Osteoblast (primary cell): ENCODE results near the gene CELF2. TPM values are rescaled to one million over a fixed set of nuclear protein-coding genes. Genes with fewer than 3 reads are reported as not detected.

Experiments
- DNase-seq: peaks from one replicate; pipeline ENCODE4 v3.0.0; 2011; ENCODE audit warnings: low spot score, mixed read lengths; ENCODE audit not compliant: insufficient read length; ENCODE audit errors: missing footprints
- H2AFZ ChIP-seq: 2 replicates; pipeline ENCODE4 v1.6.0; 2011; ENCODE audit warnings: mild to moderate bottlenecking, low read length
- H3K27ac ChIP-seq: 2 replicates; pipeline ENCODE4 v1.5.1; 2011; ENCODE audit warnings: mild to moderate bottlenecking, low read depth, low read length, moderate library complexity
- H3K27me3 ChIP-seq: 2 replicates; pipeline ENCODE4 v1.6.0; 2012; ENCODE audit warnings: mild to moderate bottlenecking, control low read depth, inconsistent platforms, low read length, moderate library complexity; ENCODE audit not compliant: insufficient read depth
- H3K36me3 ChIP-seq: 2 replicates; pipeline ENCODE4 v1.5.1; 2011; ENCODE audit warnings: mild to moderate bottlenecking, low read length, control low read depth, moderate library complexity; ENCODE audit not compliant: insufficient read depth
- H3K4me1 ChIP-seq: 2 replicates; pipeline ENCODE4 v1.5.1; 2011; ENCODE audit warnings: mild to moderate bottlenecking, low read length, control low read depth, moderate library complexity; ENCODE audit not compliant: insufficient read depth
- H3K4me2 ChIP-seq: 2 replicates; pipeline ENCODE4 v1.6.0; 2011; ENCODE audit warnings: mild to moderate bottlenecking, low read length; ENCODE audit not compliant: insufficient read depth
- H3K4me3 ChIP-seq: fragments of 200-600 bp; sonication (generic); 3 replicates; pipeline ENCODE4 v1.5.1; 2012; ENCODE audit warnings: mild to moderate bottlenecking, low read length, inconsistent platforms; ENCODE audit not compliant: insufficient read depth
- H3K79me2 ChIP-seq: 2 replicates; pipeline ENCODE4 v1.6.0; 2012; ENCODE audit warnings: mild to moderate bottlenecking, low read length, control low read depth, inconsistent platforms; ENCODE audit not compliant: insufficient read depth
- H3K9me3 ChIP-seq: 2 replicates; pipeline ENCODE4 v1.5.1; 2011; ENCODE audit warnings: low read depth, low read length, control low read depth
- H4K20me1 ChIP-seq: 2 replicates; pipeline ENCODE4 v1.6.0; 2012; ENCODE audit warnings: mild to moderate bottlenecking, low read length, control low read depth; ENCODE audit not compliant: insufficient read depth
- total RNA-seq: library from RNA; depleted of rRNA; stranded (reverse); fragments of >200 nt; gene quantifications from 2 replicates; pipeline ENCODE4 v1.2.3, GENCODE V29; 2012
- TF ChIP-seq, protein P1 (sequence below): IDR thresholded peaks from 2 replicates; pipeline ENCODE4 v1.5.1; 2011; ENCODE audit warnings: mild to moderate bottlenecking, low read depth, low read length, moderate library complexity; ENCODE audit errors: extremely low read depth

The CELF2 gene
- total RNA-seq, 1 donor = 7.6 TPM

DNA sequence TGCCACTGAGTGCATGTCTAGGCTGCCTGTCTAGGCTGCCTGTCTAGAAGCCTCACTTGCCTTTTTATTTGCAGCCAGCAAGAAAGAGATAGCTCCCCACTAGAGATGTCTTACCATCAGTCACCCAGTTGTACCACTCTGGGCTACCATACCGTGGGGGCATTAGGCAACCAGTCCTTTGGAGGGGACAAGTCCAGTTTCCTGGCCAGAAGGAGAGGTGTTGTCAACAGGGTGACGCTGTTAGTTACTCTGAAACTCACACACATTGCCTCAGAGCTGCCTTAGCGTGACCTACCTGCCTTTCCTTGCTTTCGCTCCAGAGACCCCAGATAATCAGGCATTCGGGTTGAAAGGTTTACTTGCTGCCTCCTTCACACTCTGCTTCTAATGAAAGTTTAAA is 155.4 kb downstream of the CELF2 start:
- H3K9me3 ChIP-seq = no peaks in the 10 kb centered on the region
- H3K4me1 ChIP-seq = no peaks in the 10 kb centered on the region
- no peak for DNase-seq
- no peak overlapping the region for H3K4me3 ChIP-seq
- H3K27ac ChIP-seq = no peak overlapping the region
- H2AFZ ChIP-seq = no peak overlapping the region
- no peaks in the 10 kb centered on the region for H3K27me3 ChIP-seq
- no peaks in the 10 kb centered on the region for H3K79me2 ChIP-seq
- no peaks in the 10 kb centered on the region for H4K20me1 ChIP-seq
- no peak overlapping the region for H3K4me2 ChIP-seq
- TF ChIP-seq, protein P1, sequence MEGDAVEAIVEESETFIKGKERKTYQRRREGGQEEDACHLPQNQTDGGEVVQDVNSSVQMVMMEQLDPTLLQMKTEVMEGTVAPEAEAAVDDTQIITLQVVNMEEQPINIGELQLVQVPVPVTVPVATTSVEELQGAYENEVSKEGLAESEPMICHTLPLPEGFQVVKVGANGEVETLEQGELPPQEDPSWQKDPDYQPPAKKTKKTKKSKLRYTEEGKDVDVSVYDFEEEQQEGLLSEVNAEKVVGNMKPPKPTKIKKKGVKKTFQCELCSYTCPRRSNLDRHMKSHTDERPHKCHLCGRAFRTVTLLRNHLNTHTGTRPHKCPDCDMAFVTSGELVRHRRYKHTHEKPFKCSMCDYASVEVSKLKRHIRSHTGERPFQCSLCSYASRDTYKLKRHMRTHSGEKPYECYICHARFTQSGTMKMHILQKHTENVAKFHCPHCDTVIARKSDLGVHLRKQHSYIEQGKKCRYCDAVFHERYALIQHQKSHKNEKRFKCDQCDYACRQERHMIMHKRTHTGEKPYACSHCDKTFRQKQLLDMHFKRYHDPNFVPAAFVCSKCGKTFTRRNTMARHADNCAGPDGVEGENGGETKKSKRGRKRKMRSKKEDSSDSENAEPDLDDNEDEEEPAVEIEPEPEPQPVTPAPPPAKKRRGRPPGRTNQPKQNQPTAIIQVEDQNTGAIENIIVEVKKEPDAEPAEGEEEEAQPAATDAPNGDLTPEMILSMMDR = no peak
- H3K36me3 ChIP-seq = no peaks in the 10 kb centered on the region

DNA sequence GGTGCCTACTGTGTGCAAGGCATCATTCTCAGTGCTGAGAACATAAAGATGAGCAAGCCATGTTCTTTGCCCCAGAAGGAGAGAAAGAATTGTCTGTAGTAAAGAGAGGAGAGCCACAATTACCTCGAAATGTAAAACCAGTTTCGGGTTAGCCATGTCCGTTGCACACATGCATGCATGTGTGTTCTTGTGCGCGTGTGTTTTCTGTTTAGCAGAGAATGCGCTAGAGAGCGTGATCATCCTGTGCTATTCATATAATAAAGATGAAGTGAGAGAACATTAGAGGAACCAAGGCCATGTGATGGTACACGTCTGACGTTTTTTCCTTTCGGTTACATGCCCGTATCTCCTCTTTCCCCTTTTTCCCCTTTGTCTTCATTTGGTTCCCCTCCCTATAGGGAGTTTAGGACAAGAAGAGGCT is 158.2 kb downstream of the CELF2 start:
- Histone ChIP-seq H3K4me1 (no peaks in the 10 kb centered on the region), H3K27ac (no peak overlapping the region), H3K79me2 (no peaks in the 10 kb centered on the region), H3K36me3 (no peaks in the 10 kb centered on the region), H3K4me3 (no peak overlapping the region), H3K27me3 (no peaks in the 10 kb centered on the region), H4K20me1 (no peaks in the 10 kb centered on the region), H3K4me2 (no peak overlapping the region), H3K9me3 (no peaks in the 10 kb centered on the region), H2AFZ (no peak overlapping the region)
- TF ChIP-seq, protein P1 = no peak
- no peak for DNase-seq

DNA sequence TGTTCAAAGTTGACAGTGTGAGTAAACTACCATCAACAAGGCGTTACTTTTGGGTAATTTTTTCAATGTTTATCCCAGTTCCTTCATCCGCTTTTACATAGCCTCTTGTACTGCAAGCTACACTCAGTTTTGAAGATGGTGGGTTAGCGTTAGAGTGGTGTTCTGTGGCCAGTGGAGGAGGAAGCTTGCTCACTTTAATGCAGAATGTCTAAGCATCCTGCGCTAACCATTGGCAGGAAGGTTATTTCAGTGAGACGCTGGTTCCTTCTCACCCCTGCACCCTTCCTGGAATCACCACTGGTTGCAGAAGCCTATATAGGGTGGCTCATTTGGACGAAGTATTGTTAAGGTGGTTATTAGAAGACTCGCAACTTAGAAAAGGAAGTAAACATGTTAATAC is 159.1 kb downstream of the CELF2 start:
- DNase-seq = no peak
- Histone ChIP-seq H4K20me1 (no peaks in the 10 kb centered on the region), H3K79me2 (no peaks in the 10 kb centered on the region), H3K9me3 (no peaks in the 10 kb centered on the region), H2AFZ (no peak overlapping the region), H3K4me2 (no peak overlapping the region), H3K36me3 (no peaks in the 10 kb centered on the region), H3K27ac (no peak overlapping the region), H3K27me3 (no peaks in the 10 kb centered on the region), H3K4me3 (no peak overlapping the region), H3K4me1 (no peaks in the 10 kb centered on the region)
- TF ChIP-seq, protein P1 = no peak

DNA sequence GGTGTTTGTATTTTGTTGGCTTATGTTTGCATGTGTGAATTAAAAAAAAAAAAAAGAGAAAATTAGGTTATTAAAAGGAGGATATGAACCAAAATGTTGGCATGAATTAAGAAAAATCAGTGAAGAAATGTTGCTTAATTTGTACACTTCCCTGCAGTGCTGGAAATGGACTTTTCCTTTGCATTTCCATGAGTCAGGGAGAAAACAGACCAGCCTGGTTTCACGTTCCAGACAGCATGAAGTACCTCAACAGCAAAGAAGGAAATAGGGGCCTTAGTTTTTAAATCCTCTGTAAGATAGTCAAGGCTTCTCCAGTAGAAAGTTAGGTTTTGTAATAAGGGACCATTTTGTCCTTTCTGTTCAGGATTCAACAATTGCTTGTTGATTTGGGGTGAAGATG is 159.7 kb downstream of the CELF2 start:
- H4K20me1 ChIP-seq = no peaks in the 10 kb centered on the region
- H3K9me3 ChIP-seq = no peaks in the 10 kb centered on the region
- no peak overlapping the region for H2AFZ ChIP-seq
- TF ChIP-seq, protein P1 = no peak
- no peak overlapping the region for H3K27ac ChIP-seq
- H3K79me2 ChIP-seq = no peaks in the 10 kb centered on the region
- H3K27me3 ChIP-seq = no peaks in the 10 kb centered on the region
- DNase-seq = no peak
- H3K4me1 ChIP-seq = no peaks in the 10 kb centered on the region
- no peak overlapping the region for H3K4me3 ChIP-seq
- H3K4me2 ChIP-seq = no peak overlapping the region
- H3K36me3 ChIP-seq = no peaks in the 10 kb centered on the region
